B cell (primary cell): ENCODE measurements around the gene GLRX2. TPM values are rescaled to one million over a fixed set of nuclear protein-coding genes. Genes with fewer than 3 reads are reported as not detected.
"Not testable (repeated sequence)": the region's sequence is repeated elsewhere in the genome, so short reads cannot be mapped to it uniquely, and the experiment has no call there.

Experiments
- ATAC-seq: fragments of 200-7000 bp; cut with Tn5 transposase; one replicate; pipeline ENCODE4 v1.10.0; 2021; ENCODE audit warnings: low read depth, mild to moderate bottlenecking, moderate number of reproducible peaks, moderate library complexity
- CTCF ChIA-PET: fragments of 350-600 bp; sonication (Branson Sonifier 250); formaldehyde crosslinking; loops from one replicate; lab custom pipeline; 2021; ENCODE audit warnings: antibody characterized with exemption, inconsistent platforms; lab: Charles Lee
- POLR2A ChIA-PET: fragments of 350-600 bp; sonication (Branson Sonifier 250); formaldehyde crosslinking; loops from one replicate; lab custom pipeline; 2021; ENCODE audit warnings: antibody characterized with exemption; lab: Charles Lee
- DNase-seq: peaks from one replicate; pipeline ENCODE4 v3.0.0; 2013
- H2AFZ ChIP-seq: 2 replicates; pipeline ENCODE4 v1.6.1; 2012; ENCODE audit warnings: mild to moderate bottlenecking, low read depth, low read length; ENCODE audit not compliant: insufficient read depth, poor library complexity, severe bottlenecking
- H3K27ac ChIP-seq, 2 donors: 1 replicate in 1 of 2; 2 replicates in 1 of 2; pipeline ENCODE4 v1.5.1; 2012 to 2013; ENCODE audit warnings: low read length in 2 of 2, mild to moderate bottlenecking in 2 of 2, moderate library complexity in 1 of 2
- H3K27me3 ChIP-seq, 4 experiments: fragments of 200-600 bp in 1 of 4; sonication (generic) in 1 of 4; replicated peaks in 1 of 4; 1 replicate in 2 of 4; 2 replicates in 2 of 4; pipeline versions ENCODE4 v1.6.1 to v1.7.0; 2013 to 2016; ENCODE audit warnings: low read length in 3 of 4, mild to moderate bottlenecking in 2 of 4, mixed read lengths in 1 of 4, moderate library complexity in 1 of 4; ENCODE audit not compliant: insufficient read depth in 4 of 4, control insufficient read depth in 3 of 4; ENCODE audit errors: control extremely low read depth in 1 of 4
- H3K36me3 ChIP-seq, 2 experiments: replicated peaks in 1 of 2; 1 replicate in 1 of 2; 2 replicates in 1 of 2; pipeline versions ENCODE4 v1.6.1 to v1.7.1; 2013; ENCODE audit warnings: low read length in 1 of 2; ENCODE audit not compliant: insufficient read depth in 2 of 2, control insufficient read depth in 1 of 2; ENCODE audit errors: control extremely low read depth in 1 of 2, extremely low read depth in 1 of 2
- H3K4me1 ChIP-seq, 2 donors: fragments of 200-600 bp in 1 of 2; sonication (generic) in 1 of 2; 1 replicate in 1 of 2; 2 replicates in 1 of 2; pipeline versions ENCODE4 v1.5.1 to v1.6.1; 2013 to 2017; ENCODE audit warnings: low read length in 2 of 2; ENCODE audit not compliant: control insufficient read depth in 2 of 2, insufficient read depth in 2 of 2
- H3K4me2 ChIP-seq: replicated peaks from 2 replicates; pipeline ENCODE3; 2012; ENCODE audit warnings: mild to moderate bottlenecking, low read depth, low read length; ENCODE audit not compliant: poor library complexity, severe bottlenecking
- H3K4me3 ChIP-seq, 5 experiments: fragments of 200-600 bp in 1 of 5; sonication (generic) in 1 of 5; 1 replicate in 3 of 5; 2 replicates in 2 of 5; pipeline versions ENCODE4 v1.5.1 to v1.7.0; 2011 to 2016; ENCODE audit warnings: low read length in 4 of 5, mild to moderate bottlenecking in 4 of 5, low read depth in 2 of 5, control low read depth in 1 of 5, moderate library complexity in 1 of 5; ENCODE audit not compliant: insufficient read depth in 1 of 5; ENCODE audit errors: control extremely low read depth in 1 of 5, extremely low read depth in 1 of 5
- H3K79me2 ChIP-seq: fragments of 200-600 bp; sonication (generic); one replicate; pipeline ENCODE4 v1.6.0; 2016; ENCODE audit warnings: low read length; ENCODE audit not compliant: control insufficient read depth, insufficient read depth
- H3K9ac ChIP-seq: fragments of 200-600 bp; sonication (generic); 2 replicates; pipeline ENCODE4 v1.6.1; 2017; ENCODE audit warnings: mild to moderate bottlenecking, low read length, moderate library complexity
- H3K9me3 ChIP-seq, 3 donors: one replicate each; pipeline versions ENCODE4 v1.6.1 to v1.7.1; 2013; ENCODE audit warnings: low read length in 2 of 3; ENCODE audit not compliant: control insufficient read depth in 2 of 3, insufficient read depth in 1 of 3; ENCODE audit errors: control extremely low read depth in 1 of 3
- H4K20me1 ChIP-seq: 2 replicates; pipeline ENCODE4 v1.6.0; 2012; ENCODE audit warnings: mild to moderate bottlenecking, low read length; ENCODE audit not compliant: insufficient read depth, control insufficient read depth, poor library complexity, severe bottlenecking
- H3K27ac Mint-ChIP-seq: one replicate; pipeline ENCODE4 v1.8.0; 2021; ENCODE audit warnings: mixed read lengths
- H3K27me3 Mint-ChIP-seq: one replicate; pipeline ENCODE4 v1.8.0; 2021; ENCODE audit warnings: mixed read lengths
- H3K4me1 Mint-ChIP-seq: one replicate; pipeline ENCODE4 v1.8.0; 2021; ENCODE audit warnings: mixed read lengths
- H3K4me3 Mint-ChIP-seq: one replicate; pipeline ENCODE4 v1.8.0; 2021; ENCODE audit warnings: mixed read lengths
- H3K9me3 Mint-ChIP-seq: one replicate; pipeline ENCODE4 v1.8.0; 2022; ENCODE audit warnings: mixed read lengths; ENCODE audit not compliant: insufficient read depth
- CTCF ChIP-seq: fragments of 200-600 bp; IDR thresholded peaks from one replicate; pipeline ENCODE4 v1.8.0; 2022; ENCODE audit warnings: antibody characterized with exemption, mild to moderate bottlenecking
- EZH2 ChIP-seq: IDR thresholded peaks from 2 replicates; pipeline ENCODE4 v1.6.1; 2012; ENCODE audit warnings: borderline replicate concordance, low read depth, mild to moderate bottlenecking, moderate library complexity, low read length; ENCODE audit not compliant: insufficient read depth, poor library complexity, severe bottlenecking
- WGBS: methylation state at CpG from one replicate; pipeline ENCODE4 v1.1.5; 2013; ENCODE audit warnings: missing lambda C conversion rate; ENCODE audit not compliant: insufficient coverage; 5-methylcytosine and 5-hydroxymethylcytosine counted together
- intact Hi-C: fragments of 100-400 bp; cut with micrococcal nuclease; formaldehyde crosslinking; loops from one replicate; pipeline ENCODE4 v1.10.0; 2022
- polyA plus RNA-seq: library from polyadenylated mRNA; depleted of rRNA; stranded (reverse); fragments of >200 nt; gene quantifications from 2 replicates; pipeline ENCODE4 v1.2.3, GENCODE V29; 2012
- total RNA-seq, 2 donors: library from RNA; stranded (reverse); fragments of 120-200 nt in 1 of 2; gene quantifications; 1 replicate in 1 of 2; 2 replicates in 1 of 2; pipeline versions ENCODE4 v1.2.3 to v1.2.4, GENCODE V29; 2013 to 2022

The GLRX2 gene
- total and polyA plus RNA-seq, 2 donors (not counting 1 experiment from before 2014, with no cell fraction given) = 2.7 to 12.9 TPM

DNA sequence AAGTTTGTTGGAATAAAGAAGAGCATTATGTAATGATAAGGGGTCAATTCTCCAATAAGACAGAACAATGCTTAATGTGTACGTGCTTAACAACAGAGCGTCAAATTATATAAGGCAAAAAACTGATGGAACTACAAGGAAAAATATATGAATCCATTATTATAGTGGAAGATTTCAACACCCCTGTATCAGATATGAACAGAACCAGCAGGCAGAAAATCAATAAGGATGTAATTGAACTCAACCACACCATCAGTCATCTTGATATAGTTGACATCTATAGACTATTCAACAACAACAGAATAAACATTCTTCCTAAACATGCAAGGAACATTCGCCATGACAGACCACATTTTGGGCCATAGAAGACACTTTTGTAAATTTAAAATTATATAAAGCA is 13.0 kb upstream of the GLRX2 start:
- peaks cover 21% of the 10 kb centered on the region for H3K4me1 Mint-ChIP-seq
- ATAC-seq (no peak), DNase-seq (no peak)
- Histone ChIP-seq H3K27ac (no peak overlapping the region), H3K36me3 (no peaks in the 10 kb centered on the region), H3K79me2 (peaks cover 8% of the 10 kb centered on the region), H3K9ac (no peak overlapping the region), H3K27me3 (no peaks in the 10 kb centered on the region), H4K20me1 (peaks cover 3% of the 10 kb centered on the region), H3K4me1 (peaks cover 7 to 14% of the 10 kb centered on the region in 2 donors), H2AFZ (no peak overlapping the region), H3K4me3 (no peak overlapping the region), H3K9me3 (no peaks in the 10 kb centered on the region), H3K4me2 (no peak overlapping the region)
- H3K4me3 Mint-ChIP-seq = no peak overlapping the region
- no peaks in the 10 kb centered on the region for H3K9me3 Mint-ChIP-seq
- H3K27me3 Mint-ChIP-seq = no peaks in the 10 kb centered on the region
- no CpG with 5 or more reads among the region's 3 CpGs for WGBS
- intact Hi-C loops = no loop called here
- no peak for TF ChIP-seq EZH2
- no peak for TF ChIP-seq CTCF
- ChIA-PET POLR2A (no interaction called here), CTCF (no interaction called here)
- H3K27ac Mint-ChIP-seq = no peak overlapping the region

DNA sequence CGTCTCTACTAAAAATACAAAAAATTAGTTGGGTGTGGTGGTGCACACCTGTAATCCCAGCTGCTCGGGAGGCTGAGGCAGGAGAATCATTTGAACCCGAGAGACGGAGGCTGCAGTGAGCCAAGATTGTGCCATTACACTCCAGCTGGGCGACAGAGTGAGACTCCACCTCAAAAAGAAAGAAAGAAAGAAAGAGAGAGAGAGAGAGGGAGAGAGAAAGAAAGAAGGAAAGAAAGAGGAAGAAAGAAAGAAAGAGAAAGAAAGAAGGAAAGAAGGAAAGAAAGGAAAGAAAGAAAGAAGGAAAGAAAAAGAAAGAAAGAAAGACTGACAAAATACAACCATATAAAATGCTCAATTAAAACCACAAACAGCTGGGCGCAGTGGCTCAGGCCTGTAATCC is 12.0 kb upstream of the GLRX2 start:
- ATAC-seq, H3K9ac ChIP-seq, intact Hi-C loops: not testable (repeated sequence)

More for the DNA sequence above, 12.0 kb upstream of the GLRX2 start:
- H4K20me1 ChIP-seq, H3K27ac Mint-ChIP-seq, H3K27me3 Mint-ChIP-seq, H3K4me3 Mint-ChIP-seq, H3K27ac ChIP-seq, H3K4me2 ChIP-seq, H3K9me3 Mint-ChIP-seq, CTCF ChIA-PET, H3K4me1 ChIP-seq, H3K4me3 ChIP-seq, DNase-seq, H3K79me2 ChIP-seq, H3K27me3 ChIP-seq, H3K36me3 ChIP-seq, H2AFZ ChIP-seq, POLR2A ChIA-PET, H3K9me3 ChIP-seq: not testable (repeated sequence)
- peaks cover 13% of the 10 kb centered on the region for H3K4me1 Mint-ChIP-seq
- WGBS = 60% methylated on average over 1 of the region's 6 CpGs
